ENCODE data around the gene MET. TPM values are rescaled to one million over a fixed set of nuclear protein-coding genes. Genes with fewer than 3 reads are reported as not detected.

MET gene
- total and polyA plus RNA-seq, 2 of the 8 experiments (the other 6 are each of a cell fraction or from before 2014, with no cell fraction given): 3.5 to 12.9 TPM

GRCh38 chr7:116802746-116803152 lies 130.8 kb downstream of the MET start:
- Histone ChIP-seq H3K4me2 (ENCODE audit: insufficient read depth in 1 of 2, low read depth in 2 of 2, low read length in 2 of 2) (no peak overlapping the region), H4K91ac (replicated peaks; ENCODE audit: insufficient read length, low read length) (no peak overlapping the region), H2AK5ac (ENCODE audit: low read depth, low read length) (no peak overlapping the region), H3K36me3 (ENCODE audit: control insufficient read depth in 2 of 4, insufficient read depth in 4 of 4, low read length in 3 of 4) (no peaks in the 10 kb centered on the region), H2BK120ac (replicated peaks; ENCODE audit: low read depth, low read length) (no peak overlapping the region), H3K27me3 (replicated peaks in 1 of 4; ENCODE audit: control insufficient read depth in 3 of 4, extremely low read depth in 1 of 4, insufficient read depth in 3 of 4, low read length in 3 of 4) (no peaks in the 10 kb centered on the region), H3K56ac (replicated peaks; ENCODE audit: insufficient read length, low read depth, low read length) (no peak overlapping the region), H3K27ac (ENCODE audit: low read depth, low read length) (no peak overlapping the region), H4K20me1 (replicated peaks in 1 of 2; ENCODE audit: control insufficient read depth in 1 of 2, insufficient read depth in 2 of 2, low read length in 2 of 2) (no peaks in the 10 kb centered on the region), H3K4me1 (replicated peaks in 1 of 4; ENCODE audit: control insufficient read depth in 3 of 4, insufficient read depth in 4 of 4, low read length in 3 of 4) (peaks cover 0 to 5% (median 0%) of the 10 kb centered on the region in 4 experiments; a peak in 1 of 7 replicates), H4K8ac (ENCODE audit: extremely low read depth, insufficient read depth, low read length) (no peak overlapping the region), H3K79me2 (ENCODE audit: control insufficient read depth in 1 of 2, insufficient read depth in 2 of 2, low read length in 2 of 2) (no peaks in the 10 kb centered on the region), H3K4me3 (ENCODE audit: extremely low read depth in 1 of 4, insufficient read depth in 2 of 4, low read depth in 3 of 4, low read length in 4 of 4) (no peak overlapping the region), H3K9ac (replicated peaks in 1 of 4; ENCODE audit: extremely low read depth in 1 of 4, low read depth in 3 of 4, low read length in 3 of 4) (no peak overlapping the region), H3K23ac (ENCODE audit: insufficient read length) (no peak overlapping the region), H2BK20ac (ENCODE audit: low read length) (no peak overlapping the region), H3K9me3 (ENCODE audit: insufficient read depth in 2 of 2, low read depth in 1 of 2, low read length in 1 of 2) (no peaks in the 10 kb centered on the region), H3K14ac (ENCODE audit: insufficient read length) (no peak overlapping the region), H3K79me1 (ENCODE audit: low read depth, low read length) (no peaks in the 10 kb centered on the region), H2BK12ac (ENCODE audit: low read depth, low read length) (peak overlapping the region; percentile 35; the same call in 1 of the 2 replicates), H2BK5ac (ENCODE audit: low read depth, low read length) (no peak overlapping the region), H2BK15ac (ENCODE audit: low read length) (no peak overlapping the region), H3K4ac (replicated peaks; ENCODE audit: insufficient read length, low read depth, low read length) (no peak overlapping the region), H4K5ac (ENCODE audit: insufficient read length, low read depth, low read length) (no peak overlapping the region), H3K23me2 (ENCODE audit: low read depth, low read length) (no peaks in the 10 kb centered on the region), H2AFZ (ENCODE audit: low read length) (peak overlapping the region; percentile 24; the same call in 1 of the 2 replicates), H3K18ac (ENCODE audit: extremely low read depth, low read length) (no peak overlapping the region)
- CTCF ChIA-PET (ENCODE audit: partially characterized antibody): interaction anchor here (0.6 to 2.4 kb wide), 11 partner anchors 11 to 630 kb away, joined by 3 to 11 read pairs (median 5); no protein-coding TSS in a partner anchor
- FAIRE-seq: peak; percentile 71
- no peak for DNase-seq (ENCODE audit: low read depth in 1 of 2, low spot score in 2 of 2)
- POLR2A ChIA-PET (ENCODE audit: partially characterized antibody): no interaction called here
- WGBS, 2 experiments (ENCODE audit: extremely low coverage in 1 of 2, insufficient coverage in 1 of 2, insufficient read length in 1 of 2, insufficient replicate concordance in 2 of 2, low coverage in 1 of 2, low lambda C conversion rate in 2 of 2, missing lambda C conversion rate in 1 of 2): 58% methylated on average over 5 of the region's 5 CpGs; no CpG with 5 or more reads in 1 of the 2 experiments
- TF ChIP-seq POLR2AphosphoS5 (IDR thresholded peaks at IDR 0.05; ENCODE audit: low read depth, low read length) (no peak), SAP30 (IDR thresholded peaks at IDR 0.05; ENCODE audit: insufficient read depth, insufficient replicate concordance, low read length) (no peak), TBP (IDR thresholded peaks at IDR 0.05; ENCODE audit: low read depth, low read length) (no peak), SIN3A (conservative IDR thresholded peaks at IDR 0.05 in 1 of 2, IDR thresholded peaks at IDR 0.05 in 1 of 2; ENCODE audit: low read depth in 1 of 2, low read length in 2 of 2) (no peak), BRCA1 (IDR thresholded peaks at IDR 0.05; ENCODE audit: low read depth, low read length) (no peak), NANOG (IDR thresholded peaks at IDR 0.05; ENCODE audit: insufficient read depth, low read depth, low read length, poor library complexity, severe bottlenecking) (no peak), CHD1 (IDR thresholded peaks at IDR 0.05; ENCODE audit: low read depth, low read length) (no peak), CREB1 (IDR thresholded peaks at IDR 0.05) (no peak)
- TF ChIP-seq, protein P1, sequence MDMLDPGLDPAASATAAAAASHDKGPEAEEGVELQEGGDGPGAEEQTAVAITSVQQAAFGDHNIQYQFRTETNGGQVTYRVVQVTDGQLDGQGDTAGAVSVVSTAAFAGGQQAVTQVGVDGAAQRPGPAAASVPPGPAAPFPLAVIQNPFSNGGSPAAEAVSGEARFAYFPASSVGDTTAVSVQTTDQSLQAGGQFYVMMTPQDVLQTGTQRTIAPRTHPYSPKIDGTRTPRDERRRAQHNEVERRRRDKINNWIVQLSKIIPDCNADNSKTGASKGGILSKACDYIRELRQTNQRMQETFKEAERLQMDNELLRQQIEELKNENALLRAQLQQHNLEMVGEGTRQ (IDR thresholded peaks at IDR 0.05; ENCODE audit: low read length): peak; percentile 79
- TF ChIP-seq, protein P2, sequence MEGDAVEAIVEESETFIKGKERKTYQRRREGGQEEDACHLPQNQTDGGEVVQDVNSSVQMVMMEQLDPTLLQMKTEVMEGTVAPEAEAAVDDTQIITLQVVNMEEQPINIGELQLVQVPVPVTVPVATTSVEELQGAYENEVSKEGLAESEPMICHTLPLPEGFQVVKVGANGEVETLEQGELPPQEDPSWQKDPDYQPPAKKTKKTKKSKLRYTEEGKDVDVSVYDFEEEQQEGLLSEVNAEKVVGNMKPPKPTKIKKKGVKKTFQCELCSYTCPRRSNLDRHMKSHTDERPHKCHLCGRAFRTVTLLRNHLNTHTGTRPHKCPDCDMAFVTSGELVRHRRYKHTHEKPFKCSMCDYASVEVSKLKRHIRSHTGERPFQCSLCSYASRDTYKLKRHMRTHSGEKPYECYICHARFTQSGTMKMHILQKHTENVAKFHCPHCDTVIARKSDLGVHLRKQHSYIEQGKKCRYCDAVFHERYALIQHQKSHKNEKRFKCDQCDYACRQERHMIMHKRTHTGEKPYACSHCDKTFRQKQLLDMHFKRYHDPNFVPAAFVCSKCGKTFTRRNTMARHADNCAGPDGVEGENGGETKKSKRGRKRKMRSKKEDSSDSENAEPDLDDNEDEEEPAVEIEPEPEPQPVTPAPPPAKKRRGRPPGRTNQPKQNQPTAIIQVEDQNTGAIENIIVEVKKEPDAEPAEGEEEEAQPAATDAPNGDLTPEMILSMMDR (IDR thresholded peaks at IDR 0.05; ENCODE audit: control extremely low read depth in 1 of 3, insufficient read depth in 1 of 3, low read depth in 1 of 3, low read length in 3 of 3): peak in 2 of 3 experiments; percentile 31 to 56; a peak in 3 of 4 replicates
